MM.1S (cell line): ENCODE data around the gene ARHGAP40.

Source experiments
- EZH2 ChIP-seq: fragments of 300-600 bp; sonication (generic); optimal IDR thresholded peaks from 2 replicates; pipeline ENCODE3; 2017; ENCODE audit warnings: low read depth, mild to moderate bottlenecking, antibody characterized with exemption, low read length, mixed read lengths
- TF ChIP-seq, protein P1 (sequence below): fragments of 300-600 bp; sonication (generic); IDR thresholded peaks from 2 replicates; pipeline ENCODE4 v1.5.1; 2016; ENCODE audit warnings: antibody characterized with exemption, low read length, mixed read lengths

DNA sequence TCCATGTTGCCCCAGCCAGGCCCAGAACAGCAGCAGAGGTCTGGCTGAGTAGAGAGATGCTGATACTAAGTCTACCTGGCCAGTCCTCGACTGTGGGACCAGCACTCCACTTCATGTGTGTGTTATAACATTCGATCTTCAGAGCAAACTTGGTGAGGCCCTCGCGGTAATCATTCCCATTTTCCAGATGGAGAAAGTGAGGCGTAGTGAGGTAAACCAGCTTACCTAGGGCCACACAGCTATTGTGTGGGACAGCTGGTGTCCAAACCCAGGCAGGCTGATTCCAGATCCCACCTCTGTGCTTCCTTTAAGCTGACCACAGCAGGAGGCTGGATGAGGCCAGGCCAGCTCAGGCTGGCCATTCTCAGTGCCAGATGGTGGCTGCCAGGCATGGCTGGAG is 75.0 kb downstream of the ARHGAP40 start:
- TF ChIP-seq, protein P1, sequence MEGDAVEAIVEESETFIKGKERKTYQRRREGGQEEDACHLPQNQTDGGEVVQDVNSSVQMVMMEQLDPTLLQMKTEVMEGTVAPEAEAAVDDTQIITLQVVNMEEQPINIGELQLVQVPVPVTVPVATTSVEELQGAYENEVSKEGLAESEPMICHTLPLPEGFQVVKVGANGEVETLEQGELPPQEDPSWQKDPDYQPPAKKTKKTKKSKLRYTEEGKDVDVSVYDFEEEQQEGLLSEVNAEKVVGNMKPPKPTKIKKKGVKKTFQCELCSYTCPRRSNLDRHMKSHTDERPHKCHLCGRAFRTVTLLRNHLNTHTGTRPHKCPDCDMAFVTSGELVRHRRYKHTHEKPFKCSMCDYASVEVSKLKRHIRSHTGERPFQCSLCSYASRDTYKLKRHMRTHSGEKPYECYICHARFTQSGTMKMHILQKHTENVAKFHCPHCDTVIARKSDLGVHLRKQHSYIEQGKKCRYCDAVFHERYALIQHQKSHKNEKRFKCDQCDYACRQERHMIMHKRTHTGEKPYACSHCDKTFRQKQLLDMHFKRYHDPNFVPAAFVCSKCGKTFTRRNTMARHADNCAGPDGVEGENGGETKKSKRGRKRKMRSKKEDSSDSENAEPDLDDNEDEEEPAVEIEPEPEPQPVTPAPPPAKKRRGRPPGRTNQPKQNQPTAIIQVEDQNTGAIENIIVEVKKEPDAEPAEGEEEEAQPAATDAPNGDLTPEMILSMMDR, result no peak
- no peak for TF ChIP-seq EZH2
